Measurements from ENCODE around the gene CACNA1C.

GRCh38 chr12:2165021-2165420 is 112.2 kb downstream of the CACNA1C start:
- no peak for TF ChIP-seq CBX3 (IDR thresholded peaks at IDR 0.05; ENCODE audit: borderline replicate concordance, low read depth)
- no peak for TF ChIP-seq POLR2A (IDR thresholded peaks at IDR 0.05; ENCODE audit: low read depth, low read length)

All from GM12878 (cell line).